GM12878 (cell line): ENCODE data around the gene ZNF212.

Experiments used
- ATF2 ChIP-seq: IDR thresholded peaks from 2 replicates; pipeline ENCODE4 v1.6.1; 2012; ENCODE audit warnings: low read length, inconsistent platforms
- CTCF ChIP-seq, 3 experiments: IDR thresholded peaks in 2 of 3; conservative IDR thresholded peaks in 1 of 3; 2 replicates each; pipeline ENCODE4 v1.5.1; 2011; ENCODE audit warnings: low read depth in 3 of 3, low read length in 3 of 3, mild to moderate bottlenecking in 3 of 3, control low read depth in 2 of 3, moderate library complexity in 2 of 3, inconsistent platforms in 1 of 3, mixed read lengths in 1 of 3; ENCODE audit not compliant: control insufficient read depth in 2 of 3, insufficient read depth in 1 of 3; ENCODE audit errors: extremely low read depth in 1 of 3
- E2F8 ChIP-seq: fragments of 450-650 bp; IDR thresholded peaks from 2 replicates; pipeline ENCODE4 v1.6.1; 2018; ENCODE audit warnings: mild to moderate bottlenecking, low read depth, moderate library complexity; ENCODE audit not compliant: partially characterized antibody
- EZH2 ChIP-seq: IDR thresholded peaks from 2 replicates; pipeline ENCODE4 v1.6.1; 2012; ENCODE audit warnings: low read depth, mild to moderate bottlenecking, control low read depth, inconsistent platforms, low read length, borderline replicate concordance; ENCODE audit not compliant: control insufficient read depth
- MAX ChIP-seq: IDR thresholded peaks from 2 replicates; pipeline ENCODE4 v1.6.1; 2012; ENCODE audit warnings: low read depth, low read length, improper control_type of control experiment
- MLLT1 ChIP-seq: fragments of 450-650 bp; IDR thresholded peaks from 2 replicates; pipeline ENCODE4 v1.6.1; 2016; ENCODE audit warnings: mild to moderate bottlenecking
- MYB ChIP-seq: fragments of 150-350 bp; IDR thresholded peaks from 2 replicates; pipeline ENCODE4 v1.6.1; 2014; ENCODE audit warnings: mild to moderate bottlenecking, low read depth, low read length, borderline replicate concordance
- POLR2AphosphoS2 ChIP-seq: IDR thresholded peaks from 2 replicates; pipeline ENCODE4 v1.6.1; 2011; ENCODE audit warnings: low read depth, mild to moderate bottlenecking, low read length, improper control_type of control experiment, moderate library complexity
- RAD21 ChIP-seq: IDR thresholded peaks from 2 replicates; pipeline ENCODE4 v1.6.1; 2011; ENCODE audit warnings: mild to moderate bottlenecking, low read depth, low read length, moderate library complexity; ENCODE audit not compliant: insufficient read depth
- RAD51 ChIP-seq: fragments of 450-650 bp; IDR thresholded peaks from 2 replicates; pipeline ENCODE4 v1.6.1; 2016; ENCODE audit warnings: moderate library complexity, mild to moderate bottlenecking, inconsistent platforms
- SRF ChIP-seq, 2 experiments: IDR thresholded peaks; 2 replicates each; pipeline ENCODE4 v1.6.1; 2011; ENCODE audit warnings: low read depth in 2 of 2, low read length in 2 of 2, mild to moderate bottlenecking in 1 of 2, moderate library complexity in 1 of 2
- TARDBP ChIP-seq: IDR thresholded peaks from 2 replicates; pipeline ENCODE4 v1.6.1; 2016; ENCODE audit warnings: borderline replicate concordance

- no peak for TF ChIP-seq TARDBP
- no peak for TF ChIP-seq CTCF (IDR thresholded peaks at IDR 0.05 in 2 of 3, conservative IDR thresholded peaks at IDR 0.05 in 1 of 3; ENCODE audit: control insufficient read depth in 2 of 3, extremely low read depth in 1 of 3, insufficient read depth in 1 of 3, low read depth in 3 of 3, low read length in 3 of 3)
- TF ChIP-seq RAD21 = no peak
- TF ChIP-seq MYB = no peak
- TF ChIP-seq ATF2 = no peak
- TF ChIP-seq SRF (IDR thresholded peaks at IDR 0.05; ENCODE audit: low read depth in 2 of 2, low read length in 2 of 2) = no peak
- no peak for TF ChIP-seq RAD51
- no peak for TF ChIP-seq POLR2AphosphoS2
- no peak for TF ChIP-seq MAX
- no peak for TF ChIP-seq E2F8
- no peak for TF ChIP-seq EZH2
- no peak for TF ChIP-seq MLLT1
Observed at GRCh38 chr7:149214020-149214720, 25.3 kb upstream of the ZNF212 start.
